ENCODE results near the gene ATXN10.
"Not testable (repeated sequence)": the region's sequence is repeated elsewhere in the genome, so short reads cannot be mapped to it uniquely, and the experiment has no call there.

The ATXN10 gene

DNA sequence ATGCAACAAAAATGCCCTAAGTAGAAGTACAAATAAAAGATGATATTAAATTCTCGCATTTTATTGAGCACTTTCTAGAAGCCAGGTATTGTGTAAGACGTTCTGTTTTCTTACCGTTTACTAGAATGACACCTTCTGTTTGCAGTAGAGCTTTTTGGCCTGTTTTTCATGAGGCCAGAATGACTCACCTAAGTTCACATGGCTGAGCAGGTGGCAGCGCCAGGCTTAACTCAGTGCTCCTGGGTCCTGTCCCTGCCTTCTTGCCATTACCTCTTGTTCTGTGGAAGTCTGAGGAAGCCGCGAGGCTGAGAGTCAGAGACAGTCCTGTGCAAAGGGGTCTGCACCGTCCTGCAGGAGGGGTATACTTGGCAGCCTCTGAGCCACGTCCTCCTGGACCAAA lies 113.8 kb downstream of the ATXN10 start:
- DNase-seq (ENCODE audit: low read depth) = no peak

- DNase-seq (ENCODE audit: low read depth) = no peak
Measured at GRCh38 chr22:45786726-45787125, 115.1 kb downstream of the ATXN10 start.

GRCh38 chr22:45787759-45788158 lies 116.1 kb downstream of the ATXN10 start:
- DNase-seq (ENCODE audit: low read depth) = no peak

GRCh38 chr22:45788522-45788921 lies 116.9 kb downstream of the ATXN10 start:
- no peak for DNase-seq (ENCODE audit: low read depth)

- no peak for DNase-seq (ENCODE audit: low read depth)
Measured at GRCh38 chr22:45790401-45790800, 118.8 kb downstream of the ATXN10 start.

DNA sequence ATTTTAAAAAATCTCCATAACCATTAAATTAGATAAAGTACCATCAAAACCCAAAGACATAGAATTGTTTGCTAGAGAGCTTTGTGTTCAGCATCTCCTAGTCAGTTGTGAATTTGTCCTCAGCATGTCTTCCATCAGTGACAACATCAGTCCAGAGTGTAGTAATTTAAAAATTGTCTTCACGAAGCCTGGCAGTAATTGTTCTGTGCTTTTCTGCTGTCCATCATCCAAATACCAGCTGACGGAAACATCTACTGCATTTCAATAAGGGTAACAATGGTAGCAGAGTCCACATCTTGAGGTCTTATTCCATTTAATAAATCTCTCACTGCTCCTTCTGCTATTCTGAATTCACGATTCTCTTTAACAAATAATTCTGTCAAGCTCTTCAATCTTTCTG lies 121.5 kb downstream of the ATXN10 start:
- no peak for DNase-seq (ENCODE audit: low read depth)

GRCh38 chr22:45793892-45794291 lies 122.3 kb downstream of the ATXN10 start:
- DNase-seq (ENCODE audit: low read depth) = no peak

DNA sequence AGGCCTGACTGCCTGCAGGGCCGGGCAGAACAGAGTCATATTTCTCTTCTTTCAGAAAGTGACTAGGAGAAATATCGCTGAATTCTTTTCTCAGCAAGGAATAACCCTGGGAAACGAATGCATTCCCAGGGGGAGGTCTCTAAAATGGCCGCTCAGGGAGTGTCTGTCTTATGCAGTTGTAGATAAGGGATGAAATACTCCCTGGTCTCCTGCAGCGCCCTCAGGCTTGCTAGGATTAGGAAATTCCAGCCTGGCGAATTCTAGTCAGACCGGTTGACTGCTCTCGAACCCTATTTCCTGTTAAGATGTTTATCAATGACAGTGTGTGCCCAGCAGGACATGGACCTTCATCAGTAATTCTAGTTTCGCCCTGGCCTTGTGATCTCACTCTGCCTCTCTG lies 124.4 kb downstream of the ATXN10 start:
- not testable (repeated sequence) for DNase-seq (ENCODE audit: low read depth)

DNA sequence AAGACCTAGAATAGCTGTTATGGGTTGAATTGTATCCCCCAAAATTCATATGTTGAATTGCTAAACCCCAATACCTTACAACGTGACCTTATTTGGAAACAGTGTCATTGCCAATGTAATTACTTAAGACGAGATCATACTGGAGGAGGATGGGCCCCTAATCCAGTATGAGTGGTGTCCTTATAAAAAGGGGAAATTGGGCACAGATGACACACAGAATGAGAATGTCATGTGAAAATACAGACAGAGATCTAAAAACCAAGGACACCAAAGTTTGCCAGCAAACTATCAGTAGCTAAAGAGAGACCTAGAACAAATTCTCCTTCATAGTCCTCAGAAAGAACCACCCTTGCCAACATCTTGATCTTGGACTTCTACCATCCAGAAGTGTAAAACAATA lies 127.7 kb downstream of the ATXN10 start:
- DNase-seq (ENCODE audit: low read depth) = no peak

- DNase-seq (ENCODE audit: low read depth) = no peak
Measured at GRCh38 chr22:45802054-45802453, 130.4 kb downstream of the ATXN10 start.

DNA sequence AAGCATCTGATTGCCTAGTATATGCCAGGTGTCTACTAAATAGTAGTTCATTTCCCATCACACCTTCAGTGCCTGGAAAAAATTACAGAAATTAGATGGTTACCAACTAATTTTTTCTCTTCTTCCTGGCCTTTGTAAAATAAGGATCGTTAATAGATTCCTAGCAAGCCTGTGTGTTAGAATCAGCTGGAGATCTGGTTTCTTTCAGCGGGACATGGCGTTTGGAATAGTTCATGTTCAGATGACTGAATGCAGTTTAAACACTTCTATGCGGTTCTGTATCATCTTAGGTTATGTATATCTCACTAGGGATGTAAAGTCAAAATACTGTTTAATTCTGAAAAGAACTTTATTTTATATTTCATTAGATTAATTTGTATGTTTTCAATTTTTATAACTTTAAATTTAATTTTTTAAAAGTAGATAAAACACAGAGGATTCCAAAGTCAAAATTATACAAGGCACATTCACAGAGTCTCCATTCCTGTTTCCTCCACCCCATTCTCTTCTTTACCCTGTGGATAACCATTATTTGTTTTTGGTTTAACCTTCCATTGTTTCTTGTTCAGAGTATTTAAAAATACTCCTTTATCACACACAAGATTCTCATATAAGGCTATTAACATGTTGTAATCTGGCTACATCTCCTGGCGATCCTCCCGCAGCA lies 132.8 kb downstream of the ATXN10 start:
- DNase-seq (ENCODE audit: low read depth) = no peak

DNA sequence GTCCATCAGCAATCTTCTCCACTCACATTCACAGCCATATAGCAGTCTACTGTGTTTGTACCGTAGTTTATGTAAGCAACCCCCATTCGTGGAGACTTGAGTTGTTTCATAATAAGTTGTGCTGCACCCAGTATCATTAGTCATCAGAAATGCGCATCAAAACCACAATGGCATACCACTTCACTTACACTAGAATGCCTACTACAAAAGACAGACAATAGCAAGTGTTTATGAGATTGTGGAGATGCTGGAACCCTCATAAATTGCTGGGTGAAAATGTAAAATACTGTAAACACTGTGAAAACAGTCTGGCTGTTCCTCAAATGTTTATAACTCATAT lies 133.3 kb downstream of the ATXN10 start:
- no peak for DNase-seq (ENCODE audit: low read depth)

DNA sequence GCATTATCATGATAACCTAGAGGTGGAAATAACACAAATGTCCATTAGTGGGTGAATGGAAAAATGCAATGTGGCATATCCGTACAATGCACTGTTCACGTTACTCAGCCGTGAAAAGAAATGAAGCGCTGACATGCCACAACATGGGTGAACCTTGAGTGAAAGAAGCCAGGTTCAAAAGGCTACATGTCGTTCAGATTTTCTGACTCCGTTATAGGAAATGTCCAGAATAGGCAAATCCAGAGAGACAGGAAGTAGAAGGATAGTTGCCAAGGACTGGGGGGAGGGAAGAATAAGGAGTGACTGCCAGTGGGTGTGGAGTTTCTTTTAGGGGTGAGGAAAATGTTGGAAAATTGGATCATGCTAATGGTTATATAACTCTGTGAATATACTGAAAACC lies 133.8 kb downstream of the ATXN10 start:
- DNase-seq (ENCODE audit: low read depth) = no peak

DNA sequence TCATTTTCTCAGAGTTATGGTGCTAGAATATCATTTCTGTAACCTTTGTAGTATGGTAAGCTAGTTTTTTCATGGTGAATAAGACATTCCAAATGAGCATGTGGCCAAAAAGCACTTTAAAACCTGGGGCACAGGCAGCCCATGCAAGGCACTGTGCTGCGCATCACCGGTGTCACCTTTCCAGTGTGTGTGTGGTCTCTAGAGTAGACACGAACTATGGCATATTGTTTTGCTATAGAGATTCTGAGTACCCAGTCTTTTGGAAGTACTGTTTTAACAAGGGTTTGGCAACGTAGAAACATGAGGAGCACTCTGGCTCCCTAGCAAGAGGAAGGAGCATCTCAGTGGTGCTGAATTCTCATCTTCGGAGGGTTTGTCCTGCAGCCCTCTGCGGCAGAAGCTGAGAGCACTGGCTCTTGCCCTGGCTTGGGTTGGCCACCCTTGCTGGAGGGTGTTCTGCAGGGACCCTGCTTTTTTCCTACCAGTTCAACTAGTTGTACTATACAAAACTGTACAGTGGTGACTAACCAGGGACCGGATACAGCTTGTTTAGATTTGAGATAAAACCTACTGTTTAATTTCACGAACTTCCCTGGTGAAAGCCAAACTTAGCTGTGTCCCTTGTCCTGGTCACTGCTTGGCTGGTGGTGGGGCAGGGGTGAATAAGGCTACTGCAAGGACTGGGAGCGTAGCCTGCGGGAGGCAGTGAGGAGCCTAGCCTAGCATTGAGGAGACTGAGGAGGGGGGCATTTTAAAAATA lies 135.7 kb downstream of the ATXN10 start:
- no peak for DNase-seq (ENCODE audit: low read depth)

DNA sequence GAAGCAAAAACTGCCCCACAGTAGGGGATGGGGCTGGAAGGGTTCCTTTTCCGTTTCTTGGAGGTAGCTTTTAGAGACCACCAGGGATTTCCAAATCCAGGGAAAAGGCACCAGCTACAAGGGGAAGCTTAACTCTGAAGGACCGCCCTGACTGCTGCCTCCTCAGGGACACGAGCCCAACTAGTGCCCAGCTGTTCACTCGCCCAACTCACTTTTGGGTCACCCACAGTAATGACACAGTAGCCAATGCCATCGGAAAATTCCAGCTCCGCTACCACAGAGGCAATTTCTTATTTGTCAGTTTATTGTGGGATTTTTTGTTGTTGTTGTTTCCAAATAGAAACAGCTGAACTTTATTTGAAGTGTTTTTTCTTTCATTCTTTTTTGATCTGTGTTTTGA lies 141.3 kb downstream of the ATXN10 start:
- no peak for DNase-seq (ENCODE audit: low read depth)

DNA sequence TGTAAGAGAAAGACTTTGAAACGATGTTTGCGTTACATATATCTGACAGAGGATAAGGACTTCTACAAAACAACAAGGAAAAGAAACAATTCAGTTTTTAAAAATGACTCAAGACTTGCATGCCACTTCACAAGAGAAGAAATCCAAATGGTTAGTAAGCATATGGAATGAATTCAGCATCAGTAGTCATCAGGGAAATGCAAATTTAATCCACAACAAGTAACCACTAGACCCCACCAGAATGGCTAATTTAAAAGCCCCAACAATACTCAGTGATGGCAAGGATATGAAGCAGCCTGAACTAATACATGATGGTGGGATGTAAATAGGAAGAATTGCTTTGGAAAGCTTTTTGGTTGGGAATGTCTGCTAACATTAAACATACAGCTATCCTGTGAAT lies 142.6 kb downstream of the ATXN10 start:
- DNase-seq (ENCODE audit: low read depth) = no peak

- DNase-seq (ENCODE audit: low read depth) = no peak
Measured at GRCh38 chr22:45816776-45817175, 145.1 kb downstream of the ATXN10 start.

GRCh38 chr22:45817745-45818423 lies 146.2 kb downstream of the ATXN10 start:
- no peak for DNase-seq (ENCODE audit: low read depth)

DNA sequence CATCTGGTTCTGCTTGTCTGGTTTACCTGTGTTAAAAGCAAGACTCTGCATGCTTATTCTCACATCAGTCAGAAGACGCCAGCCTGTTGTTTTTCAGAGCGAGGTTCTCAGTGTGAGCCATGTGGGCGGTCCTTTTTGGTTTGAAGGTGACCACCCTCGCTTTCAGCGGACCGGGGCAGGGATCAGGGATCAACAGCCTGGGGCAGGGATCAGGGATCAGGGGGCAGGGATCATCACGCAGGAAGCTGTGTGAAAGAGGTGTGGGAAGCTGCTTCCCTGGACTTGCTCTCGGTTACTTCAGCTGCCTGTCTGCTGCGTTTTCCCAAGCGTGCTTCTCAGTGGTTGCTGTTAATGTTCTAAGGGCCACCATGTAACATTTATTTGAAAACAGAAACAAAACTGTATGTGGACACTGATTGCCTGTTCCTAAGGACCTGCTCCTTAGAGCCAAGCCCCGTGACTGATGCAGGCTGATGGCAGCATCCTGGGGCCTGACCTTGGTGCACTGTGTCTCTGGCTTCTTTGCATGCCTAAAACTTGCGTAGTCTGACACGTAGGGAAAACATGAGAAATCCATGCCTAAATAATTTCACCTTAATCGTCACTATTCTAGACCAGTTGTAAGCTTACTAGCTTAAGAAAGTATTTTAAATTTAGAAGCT lies 146.9 kb downstream of the ATXN10 start:
- no peak for DNase-seq (ENCODE audit: low read depth)

- DNase-seq (ENCODE audit: low read depth) = no peak
Measured at GRCh38 chr22:45819305-45819704, 147.7 kb downstream of the ATXN10 start.

DNA sequence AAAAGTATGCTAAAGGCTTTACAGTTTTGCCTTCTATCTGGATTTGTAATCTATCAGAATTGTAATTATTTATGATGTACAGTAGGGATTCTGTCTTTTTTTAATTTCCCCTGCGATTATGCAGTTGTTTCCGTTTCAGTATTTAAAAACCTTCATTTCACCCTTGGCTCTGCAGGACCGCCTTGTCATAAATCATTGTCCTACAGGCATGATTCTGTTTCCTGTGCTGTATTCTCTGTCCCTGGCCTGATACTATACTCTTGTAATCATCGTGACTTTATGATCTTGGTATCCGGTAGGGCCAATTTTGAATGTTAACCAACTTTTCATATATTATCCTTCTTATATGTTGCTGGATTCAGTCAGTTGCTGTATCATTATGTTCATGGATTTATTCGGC lies 151.7 kb downstream of the ATXN10 start:
- DNase-seq (ENCODE audit: low read depth) = no peak

- no peak for DNase-seq (ENCODE audit: low read depth)
Measured at GRCh38 chr22:45826520-45826919, 154.9 kb downstream of the ATXN10 start.

GRCh38 chr22:45828841-45829240 lies 157.2 kb downstream of the ATXN10 start:
- no peak for DNase-seq (ENCODE audit: low read depth)
